GM04503 (cell line): ENCODE results near the gene OR8S1.

Experiments
- DNase-seq: peaks from one replicate; pipeline ENCODE4 v3.0.0-alpha.2; 2012; ENCODE audit warnings: low read depth

OR8S1 gene

DNA sequence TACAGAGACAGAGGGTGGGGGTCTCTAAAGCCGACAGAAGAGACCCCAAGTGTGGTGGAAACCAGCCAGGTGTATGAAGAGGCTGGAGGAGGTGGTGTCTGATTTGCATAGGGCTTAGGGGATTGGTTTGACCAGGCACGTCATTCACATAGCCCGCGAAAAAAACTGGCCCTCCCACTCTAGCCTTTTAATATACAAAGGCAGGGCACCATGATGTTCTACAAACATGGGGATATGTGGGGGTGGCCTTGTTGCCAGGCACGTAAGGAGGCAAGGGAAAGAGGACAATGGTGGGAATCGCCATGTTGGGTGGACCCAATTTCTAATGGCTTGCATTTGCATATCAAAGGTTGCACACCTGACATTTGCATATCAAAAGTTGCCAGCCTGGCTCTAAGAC lies 31.2 kb downstream of the OR8S1 start:
- DNase-seq, result no peak

DNA sequence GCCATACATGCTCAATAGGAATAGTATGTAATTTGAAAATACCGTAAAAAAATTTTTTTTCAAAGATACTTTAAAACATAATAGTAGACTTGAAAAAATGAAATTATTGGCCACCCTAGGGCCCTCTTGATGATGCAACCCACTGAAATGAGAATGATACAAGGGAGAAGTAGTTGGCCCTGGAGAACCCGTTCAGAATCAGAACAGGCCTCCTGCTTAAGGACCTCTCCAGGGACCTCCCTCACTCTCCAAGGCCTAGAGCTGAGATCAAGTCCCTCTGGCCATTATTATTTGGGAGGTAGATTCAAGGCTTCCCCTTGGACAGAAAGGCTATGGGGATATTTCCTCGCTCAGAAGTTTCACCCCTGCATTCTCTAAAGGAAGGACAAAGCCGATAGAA lies 32.5 kb downstream of the OR8S1 start:
- no peak for DNase-seq

GRCh38 chr12:48567731-48568130 lies 42.3 kb downstream of the OR8S1 start:
- DNase-seq, result no peak

- DNase-seq, result no peak
Measured at GRCh38 chr12:48569946-48570345, 44.5 kb downstream of the OR8S1 start, which contains the start of gene LALBA. LALBA (minus strand) TSS chr12:48570046; CDS start chr12:48570020, 26 bp downstream.

DNA sequence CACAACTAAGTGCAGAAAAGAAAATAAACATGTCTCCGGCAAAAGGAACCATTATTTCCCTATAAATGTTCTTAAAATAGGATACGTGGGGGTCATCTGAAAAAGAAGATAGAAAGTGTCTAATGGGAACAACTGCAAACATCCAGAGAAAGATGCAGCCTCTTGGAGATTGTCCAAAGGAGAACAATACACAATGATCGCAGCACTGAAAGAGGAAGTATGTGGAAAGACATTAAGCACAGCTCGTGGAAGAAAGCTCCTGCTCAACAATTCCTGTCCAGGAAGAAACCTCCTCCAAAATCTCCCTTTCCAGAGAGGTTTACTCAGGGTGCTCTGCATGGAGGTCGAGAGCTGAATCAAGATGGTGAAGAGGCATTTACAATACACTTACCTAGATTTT lies 46.9 kb downstream of the OR8S1 start:
- no peak for DNase-seq
